Sciatic nerve (tissue), 2 donors: ENCODE results near the gene ALPL. TPM values are rescaled to one million over a fixed set of nuclear protein-coding genes. Genes with fewer than 3 reads are reported as not detected.

Experiments
- ATAC-seq: fragments of 200-7000 bp; cut with Tn5 transposase; one replicate; pipeline ENCODE4 v1.9.1; 2020; ENCODE audit warnings: mild to moderate bottlenecking, moderate library complexity
- DNase-seq: peaks from one replicate; pipeline ENCODE4 v3.0.0-alpha.2; 2020; ENCODE audit warnings: low spot score
- intact Hi-C: fragments of 100-400 bp; cut with DNase I; formaldehyde crosslinking; loops from one replicate; pipeline ENCODE4 v1.14.2; 2022
- total RNA-seq: library from RNA; stranded (reverse); fragmentation: NEBNext Ultra II Directional; extraction: Animal tissue kit (Norgen Biotek cat#: 25700); gene quantifications from one replicate; pipeline ENCODE4 v1.2.1, GENCODE V29; 2021
- donor health status: DM: no; HTN: no; CAD: no.
- donor health status: DM: no; HTN: no; CAD: no.

The ALPL gene
- total RNA-seq, 1 donor from 2014 or later = 14.6 TPM

- ATAC-seq (no peak), DNase-seq (no peak)
- intact Hi-C loops = no loop called here
Measured at GRCh38 chr1:21621051-21621450, 111.8 kb downstream of the ALPL start.

GRCh38 chr1:21621761-21622436, 112.7 kb downstream of the ALPL start:
- ATAC-seq (no peak), DNase-seq (no peak)

GRCh38 chr1:21622466-21623315, 113.5 kb downstream of the ALPL start:
- ATAC-seq (no peak), DNase-seq (no peak)
- intact Hi-C loops = no loop called here

More at GRCh38 chr1:21621761-21622436, 112.7 kb downstream of the ALPL start:
- intact Hi-C loops = no loop called here

- ATAC-seq (no peak), DNase-seq (no peak)
Measured at GRCh38 chr1:21623410-21623961, 114.3 kb downstream of the ALPL start.

GRCh38 chr1:21624571-21625389, 115.6 kb downstream of the ALPL start:
- intact Hi-C loops = no loop called here
- no peak for ATAC-seq

More at GRCh38 chr1:21623410-21623961, 114.3 kb downstream of the ALPL start:
- intact Hi-C loops = no loop called here

GRCh38 chr1:21625390-21626190, 116.4 kb downstream of the ALPL start:
- intact Hi-C loops = no loop called here
- DNase-seq = no peak
- ATAC-seq = no peak

More at GRCh38 chr1:21624571-21625389, 115.6 kb downstream of the ALPL start:
- no peak for DNase-seq

GRCh38 chr1:21626921-21627339, 117.7 kb downstream of the ALPL start:
- DNase-seq (no peak), ATAC-seq (no peak)
- intact Hi-C loops = no loop called here

Other genes starting within 250 kb of the ALPL start
- 117 TPM for gene ECE1, start 219.0 kb upstream of the ALPL start, total RNA-seq
- 4.7 TPM for gene NBPF3, start 69.3 kb upstream of the ALPL start, total RNA-seq
- 14.7 TPM for gene RAP1GAP, start 159.9 kb downstream of the ALPL start, total RNA-seq